ENCODE data around the gene SCN2B. TPM values are rescaled to one million over a fixed set of nuclear protein-coding genes. Genes with fewer than 3 reads are reported as not detected.

Gene SCN2B
- polyA plus RNA-seq, 1 of the 3 experiments (the other 2 are of a cell fraction), result 0.05 TPM

DNA sequence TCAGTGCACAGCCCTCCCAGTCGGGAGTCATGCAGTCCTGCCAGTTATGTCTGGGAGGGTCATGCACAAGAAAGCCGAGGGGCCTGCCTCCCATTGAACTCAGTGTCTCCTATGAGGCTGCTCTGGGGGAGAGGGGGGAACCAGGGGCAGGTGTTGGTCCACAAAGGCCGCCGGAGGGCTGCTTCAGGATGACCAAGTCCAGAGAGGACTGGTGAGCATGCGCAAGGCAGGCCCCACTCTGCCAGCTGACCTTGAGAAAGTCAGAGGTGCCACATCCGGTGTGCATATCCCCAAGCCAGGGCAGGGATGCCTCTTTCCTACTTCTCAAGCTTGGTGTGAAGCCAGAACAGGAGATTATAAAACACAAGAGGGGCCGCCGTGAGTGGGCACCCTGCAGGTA is 28.2 kb downstream of the SCN2B start:
- H2AFZ ChIP-seq (ENCODE audit: low read depth), result no peak overlapping the region
- H3K9me3 ChIP-seq, result no peaks in the 10 kb centered on the region
- no peaks in the 10 kb centered on the region for H3F3A ChIP-seq (replicated peaks; ENCODE audit: insufficient read depth)
- no peak for TF ChIP-seq TEAD4 (IDR thresholded peaks at IDR 0.05; ENCODE audit: borderline replicate concordance, insufficient read depth)
- no peak for TF ChIP-seq GABPA (IDR thresholded peaks at IDR 0.05; ENCODE audit: low read depth)
- TF ChIP-seq NFIC (IDR thresholded peaks at IDR 0.05; ENCODE audit: borderline replicate concordance), result no peak
- no peak for TF ChIP-seq RXRA (IDR thresholded peaks at IDR 0.05; ENCODE audit: borderline replicate concordance, low read depth)
- 78% methylated on average over 7 of the region's 8 CpGs for WGBS (ENCODE audit: low lambda C conversion rate)
- H3K9me2 ChIP-seq, result no peaks in the 10 kb centered on the region
- peaks cover 0 to 11% of the 10 kb centered on the region in 2 experiments; a peak in 1 of 4 replicates for H3K4me1 ChIP-seq (ENCODE audit: control insufficient read depth in 1 of 2, insufficient read depth in 2 of 2, low read depth in 1 of 2, low read length in 1 of 2)
- peaks cover 34% of the 10 kb centered on the region; the same call in 1 of the 2 replicates for H3K27me3 ChIP-seq (ENCODE audit: insufficient read depth)
- H4K20me1 ChIP-seq (ENCODE audit: insufficient read depth), result no peaks in the 10 kb centered on the region
- H3K27ac ChIP-seq (ENCODE audit: low read depth in 2 of 2, low read length in 1 of 2), result no peak overlapping the region
- H3K4me3 ChIP-seq (ENCODE audit: low read depth in 2 of 2, low read length in 1 of 2), result no peak overlapping the region
- ChIA-PET CTCF (interaction anchor here (1.1 to 15.5 kb wide), 3 partner anchors 23 to 326 kb away, joined by 3 to 246 read pairs (median 7); no protein-coding TSS in a partner anchor), POLR2A (no interaction called here)
- no peak for DNase-seq
- no peaks in the 10 kb centered on the region for H3K79me2 ChIP-seq (ENCODE audit: insufficient read depth)
- no peak overlapping the region for H3K4me2 ChIP-seq
- no peak overlapping the region for H3K9ac ChIP-seq
- no peaks in the 10 kb centered on the region for H3K36me3 ChIP-seq (replicated peaks in 1 of 2; ENCODE audit: control insufficient read depth in 1 of 2, insufficient read depth in 2 of 2, low read length in 1 of 2)

DNA sequence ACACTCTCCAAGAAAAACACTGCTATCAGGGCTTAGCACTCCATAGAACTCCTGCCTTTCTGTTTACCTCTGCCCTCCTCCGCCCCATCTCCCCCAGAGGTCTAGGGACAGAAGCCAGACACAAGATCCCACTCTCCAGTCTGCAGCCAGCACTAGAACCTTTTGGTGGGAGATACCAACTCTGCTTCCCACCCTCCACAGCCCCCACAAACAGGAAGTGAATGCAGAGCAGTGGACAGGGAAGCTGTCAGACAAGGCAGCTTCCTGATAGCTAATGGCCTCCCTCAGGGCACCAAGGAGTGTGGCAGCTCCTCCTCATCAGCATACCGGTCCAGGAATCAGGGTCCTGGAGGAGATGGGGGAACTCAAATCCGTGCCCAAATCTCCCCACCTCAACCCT is 28.9 kb downstream of the SCN2B start:
- ChIA-PET CTCF (interaction anchor here (1.1 to 15.5 kb wide), 3 partner anchors 23 to 325 kb away, joined by 3 to 246 read pairs (median 7); no protein-coding TSS in a partner anchor), POLR2A (no interaction called here)
- DNase-seq, result no peak
- H3K27me3 ChIP-seq (ENCODE audit: insufficient read depth), result peaks cover 34% of the 10 kb centered on the region; the same call in 1 of the 2 replicates
- H3K9me3 ChIP-seq, result no peaks in the 10 kb centered on the region
- no peak overlapping the region for H2AFZ ChIP-seq (ENCODE audit: low read depth)
- H3K9ac ChIP-seq, result no peak overlapping the region
- no peak overlapping the region for H3K4me3 ChIP-seq (ENCODE audit: low read depth in 2 of 2, low read length in 1 of 2)
- no peak overlapping the region for H3K27ac ChIP-seq (ENCODE audit: low read depth in 2 of 2, low read length in 1 of 2)
- no peaks in the 10 kb centered on the region for H3K79me2 ChIP-seq (ENCODE audit: insufficient read depth)
- no peaks in the 10 kb centered on the region for H3K36me3 ChIP-seq (replicated peaks in 1 of 2; ENCODE audit: control insufficient read depth in 1 of 2, insufficient read depth in 2 of 2, low read length in 1 of 2)
- peaks cover 0 to 10% of the 10 kb centered on the region in 2 experiments; a peak in 1 of 4 replicates for H3K4me1 ChIP-seq (ENCODE audit: control insufficient read depth in 1 of 2, insufficient read depth in 2 of 2, low read depth in 1 of 2, low read length in 1 of 2)
- no peak overlapping the region for H3K4me2 ChIP-seq
- 78% methylated on average over 3 of the region's 3 CpGs for WGBS (ENCODE audit: low lambda C conversion rate)
- no peaks in the 10 kb centered on the region for H4K20me1 ChIP-seq (ENCODE audit: insufficient read depth)
- H3F3A ChIP-seq (replicated peaks; ENCODE audit: insufficient read depth), result no peaks in the 10 kb centered on the region
- H3K9me2 ChIP-seq, result no peaks in the 10 kb centered on the region
- TF ChIP-seq FOXM1 (IDR thresholded peaks at IDR 0.05; ENCODE audit: low read depth) (no peak), TCF12 (IDR thresholded peaks at IDR 0.05) (no peak), MEF2A (IDR thresholded peaks at IDR 0.05; ENCODE audit: borderline replicate concordance, low read depth) (no peak), FOXJ3 (CRISPR knock-in tag; IDR thresholded peaks at IDR 0.05) (no peak), GABPA (IDR thresholded peaks at IDR 0.05; ENCODE audit: low read depth) (no peak), RXRA (IDR thresholded peaks at IDR 0.05; ENCODE audit: borderline replicate concordance, low read depth) (no peak), EZH2phosphoT487 (IDR thresholded peaks at IDR 0.05; ENCODE audit: borderline replicate concordance, low read depth) (no peak), MXI1 (IDR thresholded peaks at IDR 0.05; ENCODE audit: low read depth, low read length) (no peak), FOSL2 (IDR thresholded peaks at IDR 0.05; ENCODE audit: borderline replicate concordance, low read depth) (no peak), REST (IDR thresholded peaks at IDR 0.05; ENCODE audit: low read depth, low read length) (no peak), USF1 (IDR thresholded peaks at IDR 0.05; ENCODE audit: borderline replicate concordance, low read depth) (no peak), RFX5 (IDR thresholded peaks at IDR 0.05; ENCODE audit: low read length) (no peak), ELF1 (IDR thresholded peaks at IDR 0.05) (no peak), SMC3 (IDR thresholded peaks at IDR 0.05; ENCODE audit: low read depth, low read length) (no peak), NRF1 (IDR thresholded peaks at IDR 0.05; ENCODE audit: low read depth, low read length) (no peak), RCOR1 (IDR thresholded peaks at IDR 0.05; ENCODE audit: low read length) (no peak), RAD21 (IDR thresholded peaks at IDR 0.05; ENCODE audit: low read length) (no peak)
- TF ChIP-seq, protein P1, sequence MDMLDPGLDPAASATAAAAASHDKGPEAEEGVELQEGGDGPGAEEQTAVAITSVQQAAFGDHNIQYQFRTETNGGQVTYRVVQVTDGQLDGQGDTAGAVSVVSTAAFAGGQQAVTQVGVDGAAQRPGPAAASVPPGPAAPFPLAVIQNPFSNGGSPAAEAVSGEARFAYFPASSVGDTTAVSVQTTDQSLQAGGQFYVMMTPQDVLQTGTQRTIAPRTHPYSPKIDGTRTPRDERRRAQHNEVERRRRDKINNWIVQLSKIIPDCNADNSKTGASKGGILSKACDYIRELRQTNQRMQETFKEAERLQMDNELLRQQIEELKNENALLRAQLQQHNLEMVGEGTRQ (IDR thresholded peaks at IDR 0.05; ENCODE audit: borderline replicate concordance, low read depth, low read length), result no peak
- TF ChIP-seq, protein P2, sequence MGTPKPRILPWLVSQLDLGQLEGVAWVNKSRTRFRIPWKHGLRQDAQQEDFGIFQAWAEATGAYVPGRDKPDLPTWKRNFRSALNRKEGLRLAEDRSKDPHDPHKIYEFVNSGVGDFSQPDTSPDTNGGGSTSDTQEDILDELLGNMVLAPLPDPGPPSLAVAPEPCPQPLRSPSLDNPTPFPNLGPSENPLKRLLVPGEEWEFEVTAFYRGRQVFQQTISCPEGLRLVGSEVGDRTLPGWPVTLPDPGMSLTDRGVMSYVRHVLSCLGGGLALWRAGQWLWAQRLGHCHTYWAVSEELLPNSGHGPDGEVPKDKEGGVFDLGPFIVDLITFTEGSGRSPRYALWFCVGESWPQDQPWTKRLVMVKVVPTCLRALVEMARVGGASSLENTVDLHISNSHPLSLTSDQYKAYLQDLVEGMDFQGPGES (IDR thresholded peaks at IDR 0.05; ENCODE audit: low read depth, low read length), result no peak
- TF ChIP-seq, protein P3, sequence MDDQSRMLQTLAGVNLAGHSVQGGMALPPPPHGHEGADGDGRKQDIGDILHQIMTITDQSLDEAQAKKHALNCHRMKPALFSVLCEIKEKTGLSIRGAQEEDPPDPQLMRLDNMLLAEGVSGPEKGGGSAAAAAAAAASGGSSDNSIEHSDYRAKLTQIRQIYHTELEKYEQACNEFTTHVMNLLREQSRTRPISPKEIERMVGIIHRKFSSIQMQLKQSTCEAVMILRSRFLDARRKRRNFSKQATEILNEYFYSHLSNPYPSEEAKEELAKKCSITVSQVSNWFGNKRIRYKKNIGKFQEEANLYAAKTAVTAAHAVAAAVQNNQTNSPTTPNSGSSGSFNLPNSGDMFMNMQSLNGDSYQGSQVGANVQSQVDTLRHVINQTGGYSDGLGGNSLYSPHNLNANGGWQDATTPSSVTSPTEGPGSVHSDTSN (IDR thresholded peaks at IDR 0.05), result no peak

Measured in SK-N-SH (cell line).